NCI-H446 treated with DMSO at 0.1 percent for 48 hours (cell line): ENCODE measurements around the gene MORN3.
"Not testable (repeated sequence)": the region's sequence is repeated elsewhere in the genome, so short reads cannot be mapped to it uniquely, and the experiment has no call there.

Experiments
- DNase-seq: peaks from one replicate; lab custom pipeline; 2025; lab: John Stamatoyannopoulos, UW

MORN3 gene

GRCh38 chr12:121669521-121669900 is at the start of gene MORN3:
MORN3 (minus strand) TSS chr12:121669654; CDS start chr12:121669483, 171 bp downstream.
- DNase-seq: no peak

GRCh38 chr12:121718653-121719239 is 49.3 kb upstream of the MORN3 start:
- no peak for DNase-seq

- no peak for DNase-seq
Observed at GRCh38 chr12:121717041-121717699, 47.7 kb upstream of the MORN3 start.

- no peak for DNase-seq
Observed at GRCh38 chr12:121715862-121716435, 46.5 kb upstream of the MORN3 start.

- DNase-seq: not testable (repeated sequence)
Observed at GRCh38 chr12:121715055-121715454, 45.6 kb upstream of the MORN3 start.

GRCh38 chr12:121713793-121714192 is 44.3 kb upstream of the MORN3 start:
- DNase-seq: no peak

- no peak for DNase-seq
Observed at GRCh38 chr12:121713257-121713777, 43.9 kb upstream of the MORN3 start.

- DNase-seq: peak; percentile 34
Observed at GRCh38 chr12:121712461-121713256, 43.2 kb upstream of the MORN3 start, which contains the start of gene TMEM120B. TMEM120B (plus strand) TSS chr12:121712752; CDS start chr12:121712896, 144 bp downstream.

GRCh38 chr12:121712190-121712460 is 42.7 kb upstream of the MORN3 start:
- no peak for DNase-seq

GRCh38 chr12:121711361-121712189 is 42.1 kb upstream of the MORN3 start:
- no peak for DNase-seq

- DNase-seq: no peak
Observed at GRCh38 chr12:121709478-121709961, 40.1 kb upstream of the MORN3 start.

GRCh38 chr12:121709064-121709424 is 39.6 kb upstream of the MORN3 start:
- not testable (repeated sequence) for DNase-seq

- DNase-seq: no peak
Observed at GRCh38 chr12:121708313-121709063, 39.0 kb upstream of the MORN3 start.

GRCh38 chr12:121705514-121705913 is 36.1 kb upstream of the MORN3 start:
- no peak for DNase-seq

- DNase-seq: no peak
Observed at GRCh38 chr12:121702944-121703343, 33.5 kb upstream of the MORN3 start.

GRCh38 chr12:121701667-121702277 is 32.3 kb upstream of the MORN3 start:
- DNase-seq: no peak

GRCh38 chr12:121697861-121698260 is 28.4 kb upstream of the MORN3 start:
- DNase-seq: not testable (repeated sequence)

- no peak for DNase-seq
Observed at GRCh38 chr12:121697093-121697698, 27.7 kb upstream of the MORN3 start.

GRCh38 chr12:121693155-121693687 is 23.8 kb upstream of the MORN3 start:
- DNase-seq: no peak

- DNase-seq: not testable (repeated sequence)
Observed at GRCh38 chr12:121692744-121693143, 23.3 kb upstream of the MORN3 start.
